ENCODE data around the gene SERPINE1.
"Not testable (repeated sequence)": the region's sequence is repeated elsewhere in the genome, so short reads cannot be mapped to it uniquely, and the experiment has no call there.

The SERPINE1 gene

DNA sequence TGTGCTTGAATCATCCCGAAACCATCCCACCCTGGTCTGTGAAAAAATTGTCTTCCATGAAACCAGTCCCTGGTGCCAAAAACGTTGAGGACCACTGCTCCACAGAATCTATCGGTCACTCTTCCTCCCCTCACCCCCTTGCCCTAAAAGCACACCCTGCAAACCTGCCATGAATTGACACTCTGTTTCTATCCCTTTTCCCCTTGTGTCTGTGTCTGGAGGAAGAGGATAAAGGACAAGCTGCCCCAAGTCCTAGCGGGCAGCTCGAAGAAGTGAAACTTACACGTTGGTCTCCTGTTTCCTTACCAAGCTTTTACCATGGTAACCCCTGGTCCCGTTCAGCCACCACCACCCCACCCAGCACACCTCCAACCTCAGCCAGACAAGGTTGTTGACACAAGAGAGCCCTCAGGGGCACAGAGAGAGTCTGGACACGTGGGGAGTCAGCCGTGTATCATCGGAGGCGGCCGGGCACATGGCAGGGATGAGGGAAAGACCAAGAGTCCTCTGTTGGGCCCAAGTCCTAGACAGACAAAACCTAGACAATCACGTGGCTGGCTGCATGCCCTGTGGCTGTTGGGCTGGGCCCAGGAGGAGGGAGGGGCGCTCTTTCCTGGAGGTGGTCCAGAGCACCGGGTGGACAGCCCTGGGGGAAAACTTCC is 784 bp upstream of the SERPINE1 start:
- DNase-seq, result peak; percentile 38

DNA sequence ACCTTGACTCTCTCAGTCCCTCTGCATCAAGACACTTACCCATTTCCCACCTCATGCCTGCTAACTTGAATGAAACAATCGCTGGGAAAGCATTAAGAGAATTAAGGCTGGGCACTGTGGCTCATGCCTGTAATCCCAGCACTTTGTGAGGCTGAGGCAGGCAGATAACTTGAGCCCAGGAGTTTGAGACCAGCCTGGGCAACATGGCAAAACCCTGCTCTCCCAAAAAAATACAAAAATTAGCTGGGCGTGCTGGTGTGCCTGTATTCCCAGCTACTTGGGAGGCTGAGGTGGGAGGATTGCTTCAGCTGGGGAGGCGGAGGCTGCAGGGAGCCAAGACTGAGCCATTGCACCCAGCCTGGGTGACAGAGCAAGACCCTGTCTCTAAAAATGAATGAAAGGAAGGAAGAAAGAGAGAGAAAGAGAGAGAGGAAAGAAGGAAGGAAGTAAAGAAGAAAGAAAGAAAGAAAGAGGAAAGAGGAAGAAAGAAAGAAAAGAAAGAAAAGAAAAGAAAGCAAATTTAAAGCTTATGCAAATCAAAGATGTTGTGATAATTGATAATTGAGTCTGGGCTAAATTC is 646 bp downstream of the SERPINE1 start:
- no peak for DNase-seq

DNA sequence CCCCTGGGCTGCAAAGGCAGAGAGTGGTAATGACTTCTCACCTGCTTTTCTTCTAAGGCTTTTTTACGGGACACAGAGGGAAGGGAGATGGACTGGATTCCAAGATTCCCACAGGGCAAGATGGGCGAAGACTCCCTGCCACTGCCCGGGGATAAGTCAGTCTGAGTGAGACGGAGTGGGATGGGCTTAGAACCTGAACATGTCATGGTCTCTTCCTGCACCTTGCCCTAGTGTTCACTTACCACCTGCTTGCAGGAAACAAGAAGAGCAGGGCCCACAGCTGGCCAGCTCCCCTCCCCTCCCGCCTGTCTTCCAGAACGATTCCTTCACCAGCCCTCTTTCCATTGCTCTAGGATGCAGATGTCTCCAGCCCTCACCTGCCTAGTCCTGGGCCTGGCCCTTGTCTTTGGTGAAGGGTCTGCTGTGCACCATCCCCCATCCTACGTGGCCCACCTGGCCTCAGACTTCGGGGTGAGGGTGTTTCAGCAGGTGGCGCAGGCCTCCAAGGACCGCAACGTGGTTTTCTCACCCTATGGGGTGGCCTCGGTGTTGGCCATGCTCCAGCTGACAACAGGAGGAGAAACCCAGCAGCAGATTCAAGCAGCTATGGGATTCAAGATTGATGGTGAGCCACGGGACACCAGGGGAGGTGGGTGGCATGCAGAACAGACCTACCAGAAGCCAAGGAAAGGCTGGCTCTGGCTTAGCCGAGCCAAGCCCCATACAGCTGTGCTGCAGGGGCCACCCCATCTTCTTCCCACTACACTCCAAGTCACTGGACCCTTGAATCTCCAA is 1.3 kb downstream of the SERPINE1 start:
- no peak for DNase-seq

DNA sequence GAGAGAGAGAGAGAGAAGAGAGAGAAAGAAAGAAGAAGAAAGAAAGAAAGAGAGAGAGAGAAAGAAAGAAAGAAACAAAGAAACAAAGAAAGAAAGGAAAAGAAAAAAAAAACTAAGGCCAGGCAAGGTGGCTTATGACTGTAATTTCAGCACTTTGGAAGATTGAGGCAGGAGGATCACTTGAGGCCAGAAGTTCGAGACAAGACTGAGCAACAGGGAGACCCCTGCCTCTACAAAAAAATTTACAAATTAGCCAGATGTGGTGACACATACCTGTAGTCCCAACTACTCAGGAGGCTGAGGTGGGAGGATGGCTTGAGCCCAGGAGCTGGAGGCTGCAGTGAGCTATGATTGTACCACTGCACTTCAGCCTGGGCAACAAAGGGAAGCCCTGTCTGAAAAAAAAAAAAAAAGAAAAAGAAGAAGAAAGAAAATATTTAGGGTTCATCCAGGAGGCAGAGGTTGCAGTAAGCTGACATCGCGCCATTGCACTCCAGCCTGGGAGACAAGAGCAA is 2.8 kb downstream of the SERPINE1 start:
- DNase-seq, result no peak

DNA sequence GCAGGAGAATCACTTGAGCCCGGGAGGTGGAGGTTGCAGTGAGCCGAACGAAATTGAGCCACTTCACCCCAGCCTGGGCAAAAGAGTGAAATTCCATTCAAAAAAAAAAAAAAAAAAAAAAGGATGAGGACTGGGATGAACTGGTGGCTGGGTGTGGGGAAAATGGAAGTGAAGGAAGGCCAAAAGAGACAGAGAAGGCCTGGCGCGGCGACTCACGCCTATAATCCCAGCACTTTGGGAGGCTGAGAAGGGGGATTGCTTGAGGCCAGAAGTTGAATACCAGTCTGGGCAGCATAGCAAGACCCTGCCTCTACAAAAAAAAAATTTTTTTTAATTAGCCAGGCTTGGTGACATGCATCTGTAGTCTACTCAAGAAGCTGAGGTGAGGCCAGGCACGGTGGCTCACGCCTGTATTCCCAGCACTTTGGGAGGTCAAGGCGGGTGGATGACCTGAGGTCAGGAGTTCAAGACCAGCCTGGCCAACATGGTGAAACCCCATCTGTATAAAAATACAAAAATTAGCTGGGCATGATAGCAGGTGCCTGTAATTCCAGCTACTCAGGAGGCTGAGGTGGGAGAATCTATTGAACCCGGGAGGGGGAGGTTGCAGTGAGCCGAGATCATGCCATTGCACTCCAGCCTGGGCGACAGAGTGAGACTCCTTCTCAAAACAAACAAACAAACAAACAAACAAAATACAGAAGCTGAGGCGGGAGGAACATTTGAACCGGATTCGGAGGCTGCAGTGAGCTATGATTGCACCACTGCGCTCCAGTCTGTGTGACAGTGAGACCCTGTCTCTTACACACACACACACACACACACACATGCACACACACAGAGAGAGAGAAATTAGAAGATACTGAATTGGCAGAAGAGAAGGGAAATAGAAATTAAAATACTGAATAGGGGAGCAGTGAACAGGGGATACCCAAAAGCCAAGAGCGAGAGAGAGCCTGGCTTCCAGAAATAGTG is 6.0 kb downstream of the SERPINE1 start:
- DNase-seq, result not testable (repeated sequence)

DNA sequence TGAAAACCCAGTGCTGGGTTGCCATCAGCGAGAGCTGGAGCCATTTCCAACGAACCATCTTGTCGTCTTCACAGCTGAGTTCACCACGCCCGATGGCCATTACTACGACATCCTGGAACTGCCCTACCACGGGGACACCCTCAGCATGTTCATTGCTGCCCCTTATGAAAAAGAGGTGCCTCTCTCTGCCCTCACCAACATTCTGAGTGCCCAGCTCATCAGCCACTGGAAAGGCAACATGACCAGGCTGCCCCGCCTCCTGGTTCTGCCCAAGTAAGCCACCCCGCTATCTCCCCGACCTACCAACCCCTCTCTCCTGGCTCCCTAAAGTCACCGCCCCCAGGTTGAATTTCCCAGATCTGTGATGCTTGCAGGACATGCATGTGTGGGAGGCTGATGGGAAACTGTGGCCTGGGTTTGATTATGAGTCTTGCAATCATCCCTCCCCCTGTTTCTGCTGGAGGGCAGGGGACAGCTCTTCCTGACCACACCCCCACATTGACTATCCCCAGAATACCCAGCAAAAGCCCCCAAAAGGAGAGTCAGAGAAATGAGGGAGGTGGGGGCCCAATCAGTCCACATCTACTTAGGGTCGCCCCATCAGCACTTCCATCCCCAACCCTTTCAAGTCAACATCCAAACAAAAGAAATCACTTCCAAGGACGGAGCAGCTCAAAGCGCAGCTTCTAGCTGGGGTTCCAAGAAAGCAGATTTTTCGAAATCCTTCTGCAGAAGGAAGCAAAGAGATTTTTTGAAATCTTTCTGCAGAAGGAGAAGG is 6.9 kb downstream of the SERPINE1 start:
- DNase-seq, result no peak

DNA sequence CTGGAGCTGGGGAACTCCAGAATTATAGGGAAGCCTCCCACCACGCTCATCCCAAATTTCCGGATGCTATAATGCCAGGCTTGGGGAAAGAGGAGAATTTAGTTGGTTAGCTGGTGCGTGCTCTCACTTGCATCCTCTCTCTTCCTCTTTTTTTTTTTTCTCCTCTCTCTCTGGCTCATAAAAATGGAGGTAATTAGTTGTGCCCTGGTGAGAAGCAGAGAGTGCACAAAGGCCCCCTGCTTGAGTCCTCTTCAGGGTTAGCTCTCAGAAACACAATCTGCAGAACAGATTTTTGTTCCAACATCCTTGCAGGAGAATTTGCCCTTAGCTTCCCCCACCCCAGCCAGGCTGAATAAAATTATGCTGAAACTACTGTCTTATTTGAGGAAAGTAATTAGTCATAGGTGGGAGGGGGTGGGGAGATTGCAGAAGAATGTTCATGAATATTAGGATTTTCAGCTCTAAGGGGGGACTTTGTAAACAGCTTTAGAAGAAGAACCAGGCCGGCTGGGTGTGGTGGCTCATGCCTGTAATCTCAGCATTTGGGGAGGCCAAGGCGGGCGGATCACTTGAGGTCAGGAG is 7.6 kb downstream of the SERPINE1 start:
- no peak for DNase-seq

DNA sequence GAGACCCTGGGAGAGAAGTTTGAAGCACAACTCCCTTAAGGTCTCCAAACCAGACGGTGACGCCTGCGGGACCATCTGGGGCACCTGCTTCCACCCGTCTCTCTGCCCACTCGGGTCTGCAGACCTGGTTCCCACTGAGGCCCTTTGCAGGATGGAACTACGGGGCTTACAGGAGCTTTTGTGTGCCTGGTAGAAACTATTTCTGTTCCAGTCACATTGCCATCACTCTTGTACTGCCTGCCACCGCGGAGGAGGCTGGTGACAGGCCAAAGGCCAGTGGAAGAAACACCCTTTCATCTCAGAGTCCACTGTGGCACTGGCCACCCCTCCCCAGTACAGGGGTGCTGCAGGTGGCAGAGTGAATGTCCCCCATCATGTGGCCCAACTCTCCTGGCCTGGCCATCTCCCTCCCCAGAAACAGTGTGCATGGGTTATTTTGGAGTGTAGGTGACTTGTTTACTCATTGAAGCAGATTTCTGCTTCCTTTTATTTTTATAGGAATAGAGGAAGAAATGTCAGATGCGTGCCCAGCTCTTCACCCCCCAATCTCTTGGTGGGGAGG is 10.8 kb downstream of the SERPINE1 start:
- no peak for DNase-seq

DNA sequence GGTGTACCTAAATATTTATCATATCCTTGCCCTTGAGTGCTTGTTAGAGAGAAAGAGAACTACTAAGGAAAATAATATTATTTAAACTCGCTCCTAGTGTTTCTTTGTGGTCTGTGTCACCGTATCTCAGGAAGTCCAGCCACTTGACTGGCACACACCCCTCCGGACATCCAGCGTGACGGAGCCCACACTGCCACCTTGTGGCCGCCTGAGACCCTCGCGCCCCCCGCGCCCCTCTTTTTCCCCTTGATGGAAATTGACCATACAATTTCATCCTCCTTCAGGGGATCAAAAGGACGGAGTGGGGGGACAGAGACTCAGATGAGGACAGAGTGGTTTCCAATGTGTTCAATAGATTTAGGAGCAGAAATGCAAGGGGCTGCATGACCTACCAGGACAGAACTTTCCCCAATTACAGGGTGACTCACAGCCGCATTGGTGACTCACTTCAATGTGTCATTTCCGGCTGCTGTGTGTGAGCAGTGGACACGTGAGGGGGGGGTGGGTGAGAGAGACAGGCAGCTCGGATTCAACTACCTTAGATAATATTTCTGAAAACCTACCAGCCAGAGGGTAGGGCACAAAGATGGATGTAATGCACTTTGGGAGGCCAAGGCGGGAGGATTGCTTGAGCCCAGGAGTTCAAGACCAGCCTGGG is 11.4 kb downstream of the SERPINE1 start:
- peak; percentile 85 for DNase-seq

DNA sequence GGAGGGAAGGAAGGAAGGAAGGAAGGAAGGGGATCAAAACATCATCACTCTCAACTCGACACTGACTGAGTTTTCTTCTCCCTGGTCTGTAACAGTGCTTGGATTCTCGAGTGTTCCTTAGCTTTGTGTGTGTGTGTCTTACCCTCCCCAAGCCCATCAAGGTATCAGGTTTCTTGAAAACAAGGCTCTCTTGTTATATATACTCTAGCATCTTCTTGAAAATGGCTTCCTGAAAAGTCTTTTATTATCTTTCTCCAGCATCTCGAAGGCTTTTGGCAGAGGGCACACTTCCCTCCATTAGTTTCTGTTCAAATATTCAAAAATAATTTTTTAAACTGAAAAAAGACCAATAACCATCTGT is 13.4 kb downstream of the SERPINE1 start:
- no peak for DNase-seq

DNA sequence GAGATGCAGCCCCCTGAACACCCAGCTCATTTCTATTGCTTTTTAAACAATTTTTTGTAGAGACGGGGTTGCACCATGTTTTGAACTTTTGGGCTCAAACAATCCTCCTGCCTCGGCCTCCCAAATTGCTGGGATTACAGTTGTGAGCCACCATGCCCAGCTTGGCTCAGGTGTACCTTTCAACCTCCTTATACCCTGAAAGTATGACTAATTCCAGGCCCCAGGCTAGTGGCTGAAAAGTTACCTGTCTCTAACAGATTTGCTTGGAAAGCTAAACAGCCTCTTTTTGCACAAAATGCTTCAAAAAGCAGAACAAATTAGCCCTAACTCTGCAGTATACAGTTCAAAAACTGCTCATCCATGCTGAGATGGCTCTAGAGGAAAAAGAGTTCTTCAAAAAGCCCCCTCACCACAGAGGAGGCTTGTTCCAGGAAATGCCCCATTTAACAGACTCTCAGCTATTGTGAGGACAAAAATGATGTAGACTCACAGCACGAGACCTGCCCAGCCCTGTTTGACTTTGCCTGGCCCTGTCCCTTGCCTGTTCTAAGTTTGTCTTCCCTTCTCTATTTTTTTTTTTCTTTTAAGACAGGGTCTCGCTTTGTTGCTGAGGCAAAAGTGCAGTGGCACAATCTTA is 14.0 kb downstream of the SERPINE1 start:
- DNase-seq, result no peak

DNA sequence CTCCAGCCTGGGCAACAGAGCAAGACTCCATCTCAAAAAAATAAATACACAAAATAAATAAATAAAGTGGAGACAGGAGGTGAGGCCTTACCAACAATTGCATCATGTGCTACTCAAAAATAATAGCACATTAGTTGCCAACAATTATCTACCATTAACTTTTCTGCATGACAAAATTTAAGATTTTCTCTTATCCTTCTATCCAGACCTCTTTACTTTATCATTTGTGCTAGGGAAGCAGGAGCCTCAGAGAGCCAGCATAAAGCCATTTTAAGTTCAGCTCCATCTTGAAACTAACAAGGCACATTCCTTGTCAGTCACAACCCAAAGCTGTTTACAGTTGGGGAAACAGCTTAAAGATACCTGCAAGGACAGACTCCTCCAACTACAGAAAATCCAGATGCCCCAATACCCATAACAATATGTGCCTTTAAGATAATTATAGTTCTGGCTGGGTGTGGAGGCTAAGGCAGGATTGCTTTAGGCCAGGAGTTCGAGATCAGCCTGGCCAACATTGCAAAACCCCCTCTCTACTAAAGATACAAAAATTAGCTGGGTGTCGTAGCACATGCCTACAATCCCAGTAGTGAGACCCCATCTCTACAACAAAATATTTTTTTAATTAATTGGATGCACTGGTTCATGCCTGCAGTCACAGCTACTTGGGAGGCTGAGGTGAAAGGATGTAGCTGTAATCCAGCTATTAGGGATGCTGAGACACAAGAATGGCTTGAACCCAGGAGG is 25.2 kb downstream of the SERPINE1 start:
- no peak for DNase-seq

DNA sequence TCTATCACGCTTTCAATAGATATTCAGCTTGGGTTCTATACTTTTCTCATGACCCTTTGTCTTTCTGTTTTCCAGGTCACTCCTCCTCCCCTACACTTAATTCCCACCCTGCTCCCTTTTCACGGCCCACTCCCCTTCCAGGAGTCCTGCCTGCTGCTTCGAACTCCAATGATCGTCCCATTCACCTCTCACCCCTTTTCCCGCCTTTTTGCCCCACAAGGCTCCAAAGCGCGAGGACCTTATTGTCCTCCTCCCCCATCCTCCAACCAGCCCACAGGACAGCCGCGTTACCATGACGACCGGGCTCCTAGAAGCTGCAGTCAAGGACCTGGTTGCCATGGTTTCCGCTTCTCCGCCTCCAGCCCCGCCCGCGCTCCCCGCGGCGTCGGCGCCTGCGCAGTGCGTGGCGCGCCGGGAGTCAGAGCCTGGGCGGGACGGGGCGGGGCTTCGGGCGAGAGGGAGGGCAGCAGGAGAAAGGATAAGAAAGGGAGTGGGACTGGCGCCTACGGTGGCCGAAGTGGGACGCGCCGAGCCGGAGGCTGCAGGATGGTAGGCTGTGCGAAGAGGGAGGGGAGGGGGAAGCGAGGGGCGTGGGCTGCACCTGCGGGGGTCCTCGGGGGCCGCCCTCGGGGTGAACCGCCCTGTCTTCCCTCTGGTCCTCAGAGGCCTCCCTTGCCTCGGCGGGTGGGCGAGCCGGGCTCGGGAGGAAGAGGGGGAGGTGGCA is 27.2 kb downstream of the SERPINE1 start, which contains the start of gene AP1S1:
Gene AP1S1 (plus strand): TSS at position 508 of the 724 bp plus-strand sequence. CDS start 39 bp downstream, at position 547.
- peak; percentile 96 for DNase-seq

DNA sequence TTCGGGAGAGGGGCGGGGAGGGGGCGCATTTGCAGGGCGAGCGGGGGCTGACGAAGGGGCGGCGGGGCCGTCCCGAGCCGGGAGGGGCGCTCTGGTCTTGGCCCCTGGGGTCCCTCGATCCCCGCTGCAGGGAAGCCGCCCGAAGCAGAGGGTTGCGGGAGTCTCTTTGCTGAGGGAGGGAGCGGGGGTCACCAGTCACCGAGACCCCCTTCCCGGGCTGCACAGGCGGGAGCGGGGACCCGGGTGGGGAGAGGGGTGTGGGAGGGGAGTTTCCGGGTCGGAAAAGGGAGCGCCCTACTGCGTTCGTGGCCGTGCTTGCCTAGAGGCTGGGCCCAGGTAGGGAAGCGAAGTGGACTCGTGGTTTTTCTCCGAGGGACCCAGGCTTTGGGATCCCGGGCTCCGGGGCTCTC is 27.8 kb downstream of the SERPINE1 start:
- DNase-seq, result no peak

DNA sequence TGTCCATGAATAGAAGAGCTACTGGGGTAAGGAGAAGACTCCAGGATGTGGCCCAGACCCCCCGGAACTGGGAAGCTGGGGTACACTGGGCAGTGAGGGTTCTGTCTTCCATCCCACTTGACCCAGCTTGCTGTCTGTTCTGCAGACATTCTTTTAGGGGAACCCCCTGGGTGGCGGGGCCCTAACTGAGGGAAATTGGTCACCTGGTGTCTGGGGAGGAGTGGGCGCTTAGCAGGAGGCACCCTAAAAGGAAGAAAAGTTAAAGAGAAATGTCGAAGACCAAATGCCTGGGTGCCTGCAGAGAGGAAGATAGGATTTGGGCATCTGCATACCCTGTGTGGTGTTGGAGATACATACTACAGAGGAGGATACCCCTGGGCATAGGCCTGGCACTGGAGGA is 28.4 kb downstream of the SERPINE1 start:
- DNase-seq, result no peak

DNA sequence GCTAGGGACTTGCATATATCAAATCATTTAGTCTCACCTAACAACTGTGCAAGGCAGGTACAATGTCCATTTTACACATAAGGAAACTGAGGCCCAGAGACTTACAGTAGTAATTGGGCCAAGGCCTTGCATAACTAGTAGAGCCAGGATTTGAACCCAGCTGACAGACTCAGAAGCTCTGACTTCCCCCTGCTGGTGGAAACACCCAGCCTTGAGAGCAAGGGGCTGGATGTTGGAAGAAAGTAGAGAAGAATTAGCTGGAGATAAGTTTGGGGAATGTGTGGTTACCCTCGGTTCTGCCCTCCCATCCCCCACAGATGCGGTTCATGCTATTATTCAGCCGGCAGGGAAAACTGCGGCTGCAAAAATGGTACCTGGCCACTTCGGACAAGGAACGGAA is 29.4 kb downstream of the SERPINE1 start:
- DNase-seq, result no peak

DNA sequence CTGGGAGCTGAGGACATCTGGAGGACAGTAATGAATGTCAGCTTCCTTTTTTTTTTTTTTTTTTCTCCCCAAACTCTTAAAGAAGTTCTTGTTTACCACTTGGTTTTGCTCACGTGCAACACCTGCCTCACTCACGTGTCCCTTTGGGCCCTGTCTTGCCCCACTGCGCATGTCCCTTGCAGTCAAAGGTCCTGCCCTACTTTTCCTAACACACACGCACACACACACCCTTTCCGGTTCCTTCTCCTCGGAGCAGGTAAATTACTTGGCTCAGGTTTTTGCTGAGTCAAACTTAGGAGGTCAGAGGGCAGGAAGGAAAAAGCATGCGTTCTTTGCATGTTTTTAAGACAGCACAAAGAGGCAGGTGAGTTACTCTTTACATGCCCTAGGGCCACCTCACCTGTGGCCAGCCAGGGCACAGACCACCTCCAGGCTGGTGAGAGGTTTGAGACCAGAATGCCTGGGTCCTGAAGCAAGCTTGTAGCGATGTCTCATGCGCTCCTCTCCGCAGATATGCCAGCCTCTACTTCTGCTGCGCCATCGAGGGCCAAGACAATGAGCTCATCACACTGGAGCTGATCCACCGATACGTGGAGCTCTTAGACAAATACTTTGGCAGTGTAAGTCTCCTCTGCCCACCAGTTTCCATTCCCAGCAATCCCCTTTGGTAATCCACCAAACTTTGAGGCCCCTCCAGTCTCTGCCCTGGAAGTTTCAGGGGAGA is 30.1 kb downstream of the SERPINE1 start:
- DNase-seq, result no peak

Data from CD4-positive, alpha-beta T cell treated with Interferon gamma for 1 hour (primary cell).